Suprapubic skin (tissue), 4 donors: Measurements from ENCODE around the gene ATIC. TPM values are rescaled to one million over a fixed set of nuclear protein-coding genes. Genes with fewer than 3 reads are reported as not detected.

Experiments
- DNase-seq, 2 donors: peaks; one replicate each; pipeline ENCODE4 v3.0.0-alpha.2; 2019; ENCODE audit warnings: low spot score in 2 of 2
- H3K27ac ChIP-seq: fragments of 200-600 bp; sonication (generic); one replicate; pipeline ENCODE4 v1.5.1; 2019
- H3K27me3 ChIP-seq: fragments of 200-600 bp; sonication (generic); one replicate; pipeline ENCODE4 v1.5.1; 2019
- H3K36me3 ChIP-seq: fragments of 200-600 bp; sonication (generic); one replicate; pipeline ENCODE4 v1.5.1; 2019
- H3K4me1 ChIP-seq: fragments of 200-600 bp; sonication (generic); one replicate; pipeline ENCODE4 v1.5.1; 2019
- H3K4me3 ChIP-seq: fragments of 200-600 bp; sonication (generic); one replicate; pipeline ENCODE4 v1.5.1; 2019; ENCODE audit warnings: mild to moderate bottlenecking
- H3K9me3 ChIP-seq: fragments of 200-600 bp; sonication (generic); one replicate; pipeline ENCODE4 v1.5.1; 2019
- EP300 ChIP-seq: sonication (generic); formaldehyde crosslinking; IDR thresholded peaks from one replicate; pipeline ENCODE4 v1.6.1; 2017; ENCODE audit warnings: antibody characterized with exemption
- POLR2A ChIP-seq, 2 donors: fragments of 450-650 bp; IDR thresholded peaks; one replicate each; pipeline ENCODE4 v1.6.1; 2017; ENCODE audit warnings: antibody characterized with exemption in 2 of 2, mild to moderate bottlenecking in 2 of 2, moderate library complexity in 2 of 2
- POLR2AphosphoS5 ChIP-seq, 3 donors: sonication (generic); formaldehyde crosslinking; IDR thresholded peaks; one replicate each; pipeline ENCODE4 v1.6.1; 2017; ENCODE audit warnings: antibody characterized with exemption in 3 of 3
- WGBS: methylation state at CpG from one replicate; pipeline ENCODE4 v1.1.5; 2018; 5-methylcytosine and 5-hydroxymethylcytosine counted together
- total RNA-seq, 4 donors: library from RNA; depleted of rRNA; stranded (reverse); fragments of >200 nt; gene quantifications; one replicate each; pipeline ENCODE4 v1.1.0, GENCODE V29; 2016
- TF ChIP-seq, protein P1 (sequence below), 2 donors: fragments of 200-600 bp in 1 of 2; fragments of 450-650 bp in 1 of 2; sonication (generic) in 1 of 2; IDR thresholded peaks; one replicate each; pipeline ENCODE4 v1.5.1; 2016 to 2019; ENCODE audit warnings: antibody characterized with exemption in 2 of 2, mild to moderate bottlenecking in 1 of 2, moderate library complexity in 1 of 2

Gene ATIC
- total RNA-seq, 4 donors from 2014 or later: 22.7 to 49.8 (median 29.8) TPM

DNA sequence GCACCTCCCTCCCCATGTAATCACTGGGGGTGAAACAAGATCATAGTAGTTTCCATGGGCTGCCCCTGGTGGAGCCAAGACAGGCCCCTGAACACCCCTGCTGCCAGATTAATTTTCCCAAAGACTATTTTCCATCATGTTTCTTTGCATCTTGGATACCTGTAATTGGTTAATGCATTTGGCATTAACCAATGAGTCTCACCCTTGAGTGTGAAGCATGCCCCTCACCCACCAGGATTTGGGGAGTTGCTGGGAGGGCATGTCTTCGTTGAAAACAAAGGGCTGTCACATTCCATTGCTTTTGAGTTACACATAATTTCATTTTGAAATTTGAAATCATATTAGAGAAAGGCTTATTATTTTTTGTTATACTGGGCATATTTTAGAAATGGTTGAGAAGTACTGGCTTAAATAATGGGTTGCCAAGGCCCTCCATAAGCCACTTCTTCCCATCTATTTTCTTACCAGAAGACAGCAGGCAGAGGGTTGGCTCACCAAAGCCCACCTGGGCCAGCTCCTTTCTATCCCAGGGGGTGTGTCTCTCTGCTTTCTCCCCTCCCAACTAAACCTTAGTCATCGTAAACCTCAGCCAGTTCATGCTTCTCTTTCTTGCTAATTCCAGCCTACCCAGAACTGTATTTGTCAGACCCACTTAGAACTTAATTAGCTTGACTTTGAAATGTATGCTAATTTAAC lies 51.8 kb downstream of the ATIC start:
- Histone ChIP-seq H3K9me3 (no peaks in the 10 kb centered on the region), H3K36me3 (peaks cover 41% of the 10 kb centered on the region), H3K4me1 (no peaks in the 10 kb centered on the region), H3K27ac (no peak overlapping the region), H3K4me3 (no peak overlapping the region), H3K27me3 (no peaks in the 10 kb centered on the region)
- WGBS: 75% methylated on average over 2 of the region's 2 CpGs
- DNase-seq: no peak
- TF ChIP-seq EP300 (no peak), POLR2AphosphoS5 (IDR thresholded peaks at IDR 0.05) (no peak)
- TF ChIP-seq, protein P1, sequence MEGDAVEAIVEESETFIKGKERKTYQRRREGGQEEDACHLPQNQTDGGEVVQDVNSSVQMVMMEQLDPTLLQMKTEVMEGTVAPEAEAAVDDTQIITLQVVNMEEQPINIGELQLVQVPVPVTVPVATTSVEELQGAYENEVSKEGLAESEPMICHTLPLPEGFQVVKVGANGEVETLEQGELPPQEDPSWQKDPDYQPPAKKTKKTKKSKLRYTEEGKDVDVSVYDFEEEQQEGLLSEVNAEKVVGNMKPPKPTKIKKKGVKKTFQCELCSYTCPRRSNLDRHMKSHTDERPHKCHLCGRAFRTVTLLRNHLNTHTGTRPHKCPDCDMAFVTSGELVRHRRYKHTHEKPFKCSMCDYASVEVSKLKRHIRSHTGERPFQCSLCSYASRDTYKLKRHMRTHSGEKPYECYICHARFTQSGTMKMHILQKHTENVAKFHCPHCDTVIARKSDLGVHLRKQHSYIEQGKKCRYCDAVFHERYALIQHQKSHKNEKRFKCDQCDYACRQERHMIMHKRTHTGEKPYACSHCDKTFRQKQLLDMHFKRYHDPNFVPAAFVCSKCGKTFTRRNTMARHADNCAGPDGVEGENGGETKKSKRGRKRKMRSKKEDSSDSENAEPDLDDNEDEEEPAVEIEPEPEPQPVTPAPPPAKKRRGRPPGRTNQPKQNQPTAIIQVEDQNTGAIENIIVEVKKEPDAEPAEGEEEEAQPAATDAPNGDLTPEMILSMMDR (IDR thresholded peaks at IDR 0.05): no peak

DNA sequence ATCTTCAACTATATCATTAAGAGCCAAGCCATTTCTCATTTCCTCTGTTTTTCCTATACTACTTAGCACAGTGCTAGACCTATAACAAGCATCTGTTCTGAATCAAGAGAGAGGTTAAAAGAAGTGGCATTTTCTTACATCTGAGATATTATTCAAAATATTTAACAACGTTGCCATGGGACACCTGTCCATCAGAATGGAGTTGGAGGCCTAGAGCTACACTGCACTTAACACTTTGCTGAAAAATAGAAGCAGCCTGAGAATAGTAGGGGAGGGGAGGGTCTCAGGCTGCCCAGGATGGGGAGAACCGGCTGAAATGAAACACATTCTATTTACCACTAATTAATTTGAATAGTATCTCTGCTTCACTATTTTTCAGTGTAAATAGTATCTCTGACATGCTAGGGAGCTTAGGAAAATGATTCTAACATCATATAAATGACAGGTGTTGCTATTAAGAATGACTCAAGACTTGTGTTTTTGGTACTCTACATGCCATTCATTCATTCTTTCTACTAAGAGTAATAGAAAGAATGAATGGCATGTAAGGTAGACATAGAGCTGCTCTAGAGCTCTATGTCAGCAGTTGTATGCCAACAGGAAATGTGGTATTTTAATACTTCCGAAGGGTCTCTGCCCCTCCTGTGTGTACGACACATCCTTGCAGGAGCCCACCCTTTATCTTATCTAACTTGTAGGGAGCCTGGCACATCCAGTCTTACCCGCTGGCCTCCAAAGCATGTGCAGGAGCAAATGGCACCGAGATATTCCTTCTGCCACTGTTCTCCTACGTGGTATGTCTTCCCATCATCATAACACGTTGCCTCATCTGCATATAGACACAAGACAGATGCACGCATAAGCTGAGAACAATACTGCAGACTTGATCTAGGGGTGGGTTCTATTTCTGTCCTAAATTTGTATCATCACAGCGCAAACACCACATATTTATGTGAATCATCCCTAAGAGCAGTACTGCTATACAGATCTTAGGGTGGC lies 52.6 kb downstream of the ATIC start:
- H3K36me3 ChIP-seq: peaks cover 42% of the 10 kb centered on the region
- H3K4me3 ChIP-seq: no peak overlapping the region
- H3K4me1 ChIP-seq: no peaks in the 10 kb centered on the region
- no peak for TF ChIP-seq EP300
- TF ChIP-seq, protein P1 (IDR thresholded peaks at IDR 0.05): no peak
- no peak for TF ChIP-seq POLR2AphosphoS5 (IDR thresholded peaks at IDR 0.05)
- no peak for TF ChIP-seq POLR2A (IDR thresholded peaks at IDR 0.05)
- 90% methylated on average over 10 of the region's 10 CpGs for WGBS
- H3K9me3 ChIP-seq: no peaks in the 10 kb centered on the region
- DNase-seq: no peak
- no peaks in the 10 kb centered on the region for H3K27me3 ChIP-seq
- no peak overlapping the region for H3K27ac ChIP-seq

DNA sequence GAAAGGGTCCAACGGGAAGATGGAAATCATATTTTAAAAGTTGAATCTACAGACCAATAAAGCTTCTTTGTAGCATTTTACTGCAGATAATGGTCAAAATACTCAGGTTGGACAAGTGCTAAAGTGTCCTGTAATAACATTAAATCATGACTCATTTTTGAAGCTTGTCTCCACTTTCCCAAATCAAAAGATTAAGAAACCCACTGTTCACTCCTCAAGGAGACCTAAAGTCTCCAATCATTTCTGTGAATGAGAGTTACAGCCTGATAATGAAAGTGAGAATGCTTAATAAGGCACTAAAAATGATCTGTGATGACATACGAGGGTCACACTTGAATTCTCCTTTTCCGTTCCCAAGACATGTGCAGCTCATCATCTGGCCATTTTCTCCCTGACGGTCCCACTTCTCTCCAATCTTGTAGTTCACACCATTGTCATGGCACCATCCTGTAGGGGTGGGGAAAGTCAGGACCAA lies 53.4 kb downstream of the ATIC start:
- peaks cover 43% of the 10 kb centered on the region for H3K36me3 ChIP-seq

DNA sequence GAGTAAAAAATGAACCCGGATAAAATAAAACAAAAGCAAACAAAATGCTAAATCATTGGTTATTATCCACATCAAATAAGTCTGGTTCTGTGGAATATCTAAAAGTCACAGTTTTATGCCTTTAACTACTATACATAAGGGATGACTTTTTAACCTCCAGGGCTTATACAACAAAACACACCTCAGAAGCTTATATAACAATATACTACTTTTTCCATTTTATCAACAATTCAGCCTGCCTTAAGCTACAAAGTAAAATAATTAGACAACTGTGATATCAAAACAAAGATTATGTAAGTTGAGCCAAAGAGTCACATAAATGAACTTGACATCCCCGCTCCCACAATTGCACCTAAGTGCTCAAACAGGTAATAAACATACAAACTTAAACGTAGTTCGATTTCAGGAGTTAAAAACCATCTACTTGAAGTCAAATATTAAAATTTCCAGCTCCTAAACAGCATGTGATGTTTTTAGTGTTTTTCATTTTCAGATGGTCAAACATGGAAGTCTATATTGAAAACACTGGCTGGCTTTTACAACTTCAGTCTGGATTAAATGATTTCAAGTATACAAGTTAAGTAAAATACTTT lies 54.7 kb downstream of the ATIC start:
- no peak overlapping the region for H3K27ac ChIP-seq
- H3K4me3 ChIP-seq: no peak overlapping the region
- H3K4me1 ChIP-seq: no peaks in the 10 kb centered on the region
- no peaks in the 10 kb centered on the region for H3K27me3 ChIP-seq
- peaks cover 35% of the 10 kb centered on the region for H3K36me3 ChIP-seq
- no peaks in the 10 kb centered on the region for H3K9me3 ChIP-seq
- no peak for TF ChIP-seq EP300
- TF ChIP-seq POLR2AphosphoS5 (IDR thresholded peaks at IDR 0.05): no peak
- TF ChIP-seq, protein P1 (IDR thresholded peaks at IDR 0.05): no peak
- no peak for TF ChIP-seq POLR2A (IDR thresholded peaks at IDR 0.05)
- 87% methylated on average over 4 of the region's 4 CpGs for WGBS
- DNase-seq: no peak

More for the DNA sequence above, 53.4 kb downstream of the ATIC start:
- H3K27ac ChIP-seq: no peak overlapping the region
- TF ChIP-seq, protein P1 (IDR thresholded peaks at IDR 0.05): no peak
- TF ChIP-seq POLR2A (IDR thresholded peaks at IDR 0.05) (no peak), EP300 (no peak), POLR2AphosphoS5 (IDR thresholded peaks at IDR 0.05) (no peak)
- no peaks in the 10 kb centered on the region for H3K9me3 ChIP-seq
- no peaks in the 10 kb centered on the region for H3K4me1 ChIP-seq
- no peak for DNase-seq
- 93% methylated on average over 4 of the region's 4 CpGs for WGBS
- H3K27me3 ChIP-seq: no peaks in the 10 kb centered on the region
- no peak overlapping the region for H3K4me3 ChIP-seq
